Fibroblast of mammary gland (primary cell): ENCODE results near the gene BICDL2.

Experiments used
- DNase-seq: peaks from one replicate; pipeline ENCODE4 v3.0.0-alpha.2; 2010; ENCODE audit warnings: low read depth
- H3K4me3 ChIP-seq: 2 replicates; pipeline ENCODE4 v1.5.1; 2011; ENCODE audit warnings: low read depth, mild to moderate bottlenecking, low read length, moderate library complexity; ENCODE audit not compliant: control insufficient read depth
- TF ChIP-seq, protein P1 (sequence below): conservative IDR thresholded peaks from 2 replicates; pipeline ENCODE4 v1.5.1; 2011; ENCODE audit warnings: low read depth, low read length, inconsistent platforms; ENCODE audit not compliant: control insufficient read depth, insufficient read depth

Gene BICDL2

DNA sequence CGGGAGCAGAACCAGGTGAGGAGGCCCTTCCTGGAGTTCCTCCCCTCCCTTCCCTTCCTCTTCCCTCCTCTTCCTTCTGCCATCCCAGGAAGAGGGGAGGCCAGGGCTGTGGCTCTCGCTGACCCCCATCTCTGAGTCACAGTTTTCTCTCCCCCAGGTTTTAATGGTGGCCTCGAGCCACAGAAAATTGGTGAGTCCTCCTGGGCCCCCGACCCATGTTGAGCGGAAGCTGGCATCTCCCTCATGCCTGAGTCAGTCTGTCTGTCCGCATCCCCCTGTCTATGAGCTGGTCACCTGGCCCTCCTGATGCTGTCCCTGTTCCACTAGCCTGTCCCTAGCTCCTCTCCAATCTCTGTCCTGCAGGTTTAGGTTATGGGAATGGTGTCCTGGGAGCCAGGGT, 36.8 kb downstream of the BICDL2 start:
- TF ChIP-seq, protein P1, sequence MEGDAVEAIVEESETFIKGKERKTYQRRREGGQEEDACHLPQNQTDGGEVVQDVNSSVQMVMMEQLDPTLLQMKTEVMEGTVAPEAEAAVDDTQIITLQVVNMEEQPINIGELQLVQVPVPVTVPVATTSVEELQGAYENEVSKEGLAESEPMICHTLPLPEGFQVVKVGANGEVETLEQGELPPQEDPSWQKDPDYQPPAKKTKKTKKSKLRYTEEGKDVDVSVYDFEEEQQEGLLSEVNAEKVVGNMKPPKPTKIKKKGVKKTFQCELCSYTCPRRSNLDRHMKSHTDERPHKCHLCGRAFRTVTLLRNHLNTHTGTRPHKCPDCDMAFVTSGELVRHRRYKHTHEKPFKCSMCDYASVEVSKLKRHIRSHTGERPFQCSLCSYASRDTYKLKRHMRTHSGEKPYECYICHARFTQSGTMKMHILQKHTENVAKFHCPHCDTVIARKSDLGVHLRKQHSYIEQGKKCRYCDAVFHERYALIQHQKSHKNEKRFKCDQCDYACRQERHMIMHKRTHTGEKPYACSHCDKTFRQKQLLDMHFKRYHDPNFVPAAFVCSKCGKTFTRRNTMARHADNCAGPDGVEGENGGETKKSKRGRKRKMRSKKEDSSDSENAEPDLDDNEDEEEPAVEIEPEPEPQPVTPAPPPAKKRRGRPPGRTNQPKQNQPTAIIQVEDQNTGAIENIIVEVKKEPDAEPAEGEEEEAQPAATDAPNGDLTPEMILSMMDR = no peak
- no peak for DNase-seq
- H3K4me3 ChIP-seq = no peak overlapping the region

DNA sequence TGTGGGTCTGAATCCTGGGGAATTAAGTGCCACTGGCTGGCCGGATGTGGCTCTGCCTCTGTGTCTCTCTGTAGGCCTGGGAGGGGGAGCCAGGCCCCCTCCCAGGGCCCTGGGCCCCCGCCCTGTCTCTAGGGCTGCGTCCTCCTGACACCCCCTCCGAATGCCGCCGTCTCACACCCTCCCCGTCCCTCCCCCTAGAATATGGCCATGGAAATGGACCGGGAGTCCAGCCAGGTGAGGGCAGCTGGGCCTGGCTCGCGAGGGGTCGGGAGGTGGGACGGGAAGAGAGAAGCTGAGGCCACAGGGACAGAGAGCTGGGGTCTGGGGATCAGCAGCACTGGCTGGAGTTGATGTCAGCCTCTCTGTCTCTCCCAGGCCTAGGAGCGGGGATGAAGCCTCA, 40.4 kb downstream of the BICDL2 start:
- no peak for DNase-seq
- no peak overlapping the region for H3K4me3 ChIP-seq
- TF ChIP-seq, protein P1 = no peak

DNA sequence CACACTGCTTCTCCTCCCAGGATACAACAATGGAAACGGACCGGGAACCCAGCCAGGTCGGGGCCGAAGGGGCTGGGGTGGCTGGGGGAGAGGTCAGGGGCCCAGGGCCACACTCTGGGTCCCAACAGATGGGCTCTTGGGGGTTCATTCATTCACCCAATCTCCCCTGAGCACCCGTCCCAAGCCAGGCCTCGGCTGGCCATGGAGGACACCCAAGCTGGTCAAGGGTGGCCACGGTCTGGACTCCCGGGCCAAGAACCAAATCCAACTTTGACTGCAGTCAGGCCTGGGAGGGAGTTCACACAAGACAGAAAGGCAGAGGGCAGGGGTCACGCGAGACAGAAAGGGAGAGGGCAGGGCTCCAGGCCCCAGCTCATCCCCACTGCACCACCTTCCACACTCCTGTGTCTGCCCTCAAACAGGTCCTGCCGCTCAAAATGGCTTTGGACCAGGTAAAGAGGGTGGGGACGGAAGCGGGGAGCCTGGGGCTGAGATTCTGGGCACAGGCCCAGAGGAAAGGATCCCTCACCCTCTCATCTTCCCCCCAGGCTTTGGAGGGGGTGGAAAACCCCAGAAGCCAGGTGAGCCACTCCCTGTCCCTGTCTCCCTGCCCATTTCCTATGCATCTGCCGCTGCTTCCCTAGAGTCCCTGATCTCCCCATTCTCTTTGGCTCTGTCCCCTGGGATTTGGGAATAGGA, 44.2 kb downstream of the BICDL2 start:
- no peak for DNase-seq
- TF ChIP-seq, protein P1 = no peak
- H3K4me3 ChIP-seq = no peak overlapping the region

DNA sequence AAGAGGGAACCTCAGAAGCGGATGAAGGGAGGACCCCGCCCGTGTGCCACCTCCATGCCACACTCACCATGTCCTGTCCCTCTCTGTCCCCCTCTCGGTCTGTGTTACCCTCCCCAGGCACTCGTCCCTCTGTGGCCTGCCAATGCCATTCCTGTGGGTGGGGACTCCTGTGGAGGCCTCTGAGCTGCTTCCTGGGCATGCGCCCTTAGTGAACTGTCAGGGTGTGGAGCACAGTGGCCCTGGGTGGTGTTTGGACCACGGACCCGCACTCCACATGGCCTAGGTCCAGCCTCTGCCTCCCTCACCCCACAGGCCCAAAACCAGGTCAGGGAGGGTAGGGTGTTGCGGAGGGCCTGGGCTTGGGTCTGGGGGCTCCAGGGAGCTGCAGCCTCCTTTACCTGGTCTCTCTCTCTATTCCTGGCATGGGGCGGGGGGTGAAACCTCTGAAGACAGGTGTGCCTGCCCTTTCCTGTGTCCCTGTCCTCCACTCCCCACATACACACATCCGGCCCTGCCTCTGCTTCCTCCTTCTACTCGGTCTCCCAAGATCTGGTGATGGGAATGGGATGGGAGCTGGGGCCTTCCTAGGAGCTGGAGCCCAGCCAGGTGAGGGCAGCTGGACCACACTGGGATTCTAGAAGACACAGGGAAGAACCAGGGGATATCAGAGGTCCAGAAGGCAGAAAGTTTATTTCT, 45.0 kb downstream of the BICDL2 start:
- TF ChIP-seq, protein P1 = no peak
- H3K4me3 ChIP-seq = no peak overlapping the region
- DNase-seq = no peak

DNA sequence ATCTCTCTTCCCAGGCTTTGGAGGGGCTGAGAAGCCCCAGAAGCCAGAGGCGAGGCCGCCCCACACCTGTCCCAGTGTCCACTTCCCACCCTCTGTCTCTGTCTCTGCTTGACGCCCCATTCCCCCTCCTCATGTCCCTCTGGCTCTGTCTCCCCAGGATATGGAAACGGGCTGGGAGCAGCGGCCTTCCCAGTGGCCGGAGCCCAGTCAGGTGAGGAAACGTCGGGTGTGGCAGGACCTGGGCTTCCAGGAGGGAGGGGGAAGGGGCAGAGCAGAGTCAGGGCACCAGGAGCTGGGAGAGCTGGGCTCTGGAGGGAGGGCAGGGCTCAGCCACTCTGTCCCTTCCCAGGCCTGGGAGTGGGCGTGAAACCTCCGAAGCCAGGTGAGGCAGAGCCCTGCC, 45.9 kb downstream of the BICDL2 start:
- TF ChIP-seq, protein P1 = no peak
- no peak for DNase-seq
- no peak overlapping the region for H3K4me3 ChIP-seq

DNA sequence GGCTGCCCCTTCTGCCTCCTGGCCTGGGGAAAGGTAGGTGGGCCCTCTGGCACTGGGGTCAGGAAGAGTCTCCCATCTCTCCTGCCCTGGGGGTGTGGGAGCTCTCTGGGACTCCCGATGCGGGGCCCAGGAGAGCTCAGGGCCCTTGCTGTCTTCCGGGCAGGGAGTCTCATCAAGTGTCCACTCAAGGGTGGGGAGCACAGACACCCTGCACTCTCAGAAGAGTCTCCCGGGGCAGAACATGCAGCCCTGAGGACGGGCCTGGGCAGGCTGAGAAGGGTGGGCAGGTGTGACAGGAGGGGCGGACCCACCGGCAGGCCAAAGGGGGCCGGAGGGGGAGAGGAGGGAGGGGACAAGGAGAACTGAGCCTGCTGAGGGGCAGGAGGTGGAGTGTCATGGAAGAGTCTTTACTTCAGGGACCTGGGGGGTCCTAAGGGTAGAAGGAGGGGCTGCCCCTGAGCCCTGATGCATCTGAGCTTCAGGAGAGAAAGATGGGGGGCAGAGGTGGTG, 48.1 kb downstream of the BICDL2 start:
- TF ChIP-seq, protein P1 = no peak
- DNase-seq = no peak
- H3K4me3 ChIP-seq = no peak overlapping the region
